NCI-H2029 (cell line): ENCODE measurements around the gene NTRK3.

Source experiments
- DNase-seq: peaks from one replicate; lab custom pipeline; 2025; lab: John Stamatoyannopoulos, UW

NTRK3 gene

DNA sequence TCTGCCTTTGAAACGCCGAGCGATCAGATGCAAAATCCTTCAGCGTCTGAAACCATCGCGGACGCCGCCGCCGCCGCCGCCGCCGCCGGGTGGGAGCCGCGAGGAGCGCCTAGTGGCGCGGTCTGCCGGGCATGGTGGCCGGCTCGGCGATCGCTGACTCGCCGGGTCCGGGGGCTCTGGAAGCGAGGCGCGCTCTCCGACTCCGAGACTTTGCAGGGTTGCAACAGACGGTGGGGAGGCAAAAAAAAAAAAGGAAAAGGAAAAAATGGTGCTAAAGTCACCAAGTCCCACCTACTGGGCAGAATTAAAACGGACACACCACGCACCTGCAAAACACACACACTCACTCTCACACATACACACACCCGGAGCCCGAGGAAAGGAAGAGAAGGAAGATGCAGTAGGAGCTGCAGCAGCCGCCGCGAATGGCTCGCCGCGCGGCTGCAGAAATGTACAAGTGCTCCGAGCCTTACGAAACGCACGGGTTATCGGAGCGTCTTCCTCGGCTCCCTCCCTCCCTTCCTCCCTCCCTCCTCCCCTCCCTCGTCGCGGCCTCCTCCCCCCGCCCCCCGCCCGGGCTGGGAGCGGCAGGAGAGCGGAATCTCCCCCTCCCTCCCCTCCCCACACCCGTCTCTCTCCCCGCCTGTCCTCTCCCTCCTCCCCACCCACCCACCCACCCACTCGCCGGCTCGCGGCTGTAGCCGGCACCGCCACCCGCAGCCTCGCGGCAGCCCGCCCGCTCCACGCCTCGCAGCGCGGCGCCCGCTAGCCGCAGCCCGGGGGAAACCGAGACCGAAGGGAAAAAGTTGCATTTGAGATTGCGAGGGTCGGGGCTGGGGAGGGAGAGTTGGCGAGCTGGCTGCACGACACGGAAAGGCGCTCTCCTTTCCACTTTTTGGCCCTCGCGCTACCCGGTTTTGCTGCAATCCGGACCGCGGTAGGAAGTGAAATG is at the start of gene NTRK3:
Gene NTRK3, minus strand, starts transcription at position 461 of the 952 bp plus-strand sequence. CDS start 586 bp downstream, outside the sequence.
- no peak for DNase-seq

DNA sequence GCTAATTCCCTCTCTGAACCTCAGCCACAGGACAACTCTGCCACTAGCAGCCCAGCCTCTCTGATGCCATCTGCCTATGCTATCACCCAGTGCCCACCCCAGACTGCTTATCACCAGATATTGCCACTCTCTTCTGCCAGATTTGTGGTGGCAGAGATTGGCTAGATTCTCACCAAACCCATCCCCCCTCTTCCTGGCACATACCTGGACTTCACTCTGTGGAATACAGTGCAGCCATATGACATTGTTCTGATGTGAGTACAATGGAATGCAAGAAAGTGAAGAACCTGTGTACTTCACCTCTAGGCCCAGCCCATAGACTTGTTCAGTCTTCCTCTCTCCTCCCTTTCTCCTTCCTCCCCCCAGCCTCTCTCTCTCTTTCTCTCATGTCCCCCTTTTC is 46.9 kb upstream of the NTRK3 start:
- no peak for DNase-seq

DNA sequence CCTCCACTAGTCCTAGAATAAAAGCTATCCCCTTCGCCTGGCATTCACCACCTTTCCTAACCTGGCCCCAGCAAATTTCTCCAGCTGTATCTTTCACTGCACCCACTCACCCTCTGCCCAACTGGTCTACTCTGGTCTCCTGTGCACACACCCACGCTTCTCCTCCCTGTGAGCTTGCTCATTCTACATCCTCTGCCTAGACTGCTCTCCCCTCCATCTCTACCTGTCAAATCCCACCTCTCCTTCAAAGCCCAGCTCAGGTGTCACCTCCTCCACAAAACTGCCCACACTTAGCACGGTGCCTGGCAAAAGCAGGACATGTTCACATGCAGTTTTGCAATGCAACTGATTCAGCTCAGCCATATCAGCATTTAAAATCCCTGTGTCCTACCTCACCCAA is 45.8 kb upstream of the NTRK3 start:
- no peak for DNase-seq

DNA sequence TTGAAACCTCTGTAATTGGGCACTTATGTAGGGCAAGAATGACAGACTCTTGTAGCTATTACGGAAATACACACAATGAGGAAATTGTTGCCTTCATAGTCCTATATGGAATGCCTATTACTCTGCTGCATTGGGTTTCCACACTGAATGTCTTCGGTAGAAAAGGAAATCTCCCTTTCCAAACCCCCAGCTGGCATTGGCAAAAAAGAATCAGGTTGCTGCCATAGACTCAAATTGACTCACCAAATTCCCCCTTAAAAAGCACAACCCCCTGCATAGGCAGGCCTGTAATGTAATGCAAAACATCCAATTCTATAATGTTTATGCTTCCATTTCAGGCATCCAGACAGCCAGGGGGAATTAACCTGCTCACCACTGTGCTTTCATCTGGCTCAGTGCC is 44.8 kb upstream of the NTRK3 start:
- DNase-seq: no peak

DNA sequence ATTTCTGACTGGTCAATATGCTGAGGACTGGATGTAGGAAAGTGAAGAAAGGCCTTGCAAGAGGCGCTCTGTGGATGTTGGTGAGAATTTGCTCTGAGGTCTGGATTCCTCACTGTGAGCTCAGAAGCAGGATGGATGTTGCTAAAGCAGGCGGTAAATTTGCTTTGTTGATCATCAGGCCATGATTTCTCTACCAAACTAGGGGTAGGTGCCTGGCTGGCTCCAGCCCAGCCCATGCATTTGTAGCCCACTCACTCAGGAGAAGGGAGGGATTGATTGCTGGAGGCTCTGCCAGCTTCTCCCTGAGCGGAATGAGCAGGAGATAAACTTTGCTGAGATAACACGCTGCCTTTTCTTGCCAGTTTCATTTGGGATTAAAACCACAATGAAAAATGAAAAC is 44.3 kb upstream of the NTRK3 start:
- no peak for DNase-seq

DNA sequence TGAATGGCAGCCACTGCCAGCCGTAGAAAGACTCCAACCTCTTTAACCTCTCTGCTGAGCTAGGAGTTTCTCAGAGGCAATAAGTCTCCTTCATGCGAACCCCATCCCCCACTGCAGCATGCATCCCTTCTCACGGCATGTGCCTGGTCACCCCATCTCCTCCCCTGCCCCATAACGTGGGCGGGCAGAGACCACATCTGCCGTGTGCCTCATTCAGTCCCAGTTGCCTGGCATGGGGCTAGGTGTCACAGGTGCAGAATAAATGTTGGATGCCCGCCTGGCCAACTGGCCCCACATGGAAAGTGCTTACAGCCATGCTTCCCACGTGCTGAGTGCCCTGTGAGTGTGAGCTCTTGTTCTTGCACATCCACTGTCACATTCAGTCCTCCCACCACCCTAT is 43.5 kb upstream of the NTRK3 start:
- DNase-seq: no peak

DNA sequence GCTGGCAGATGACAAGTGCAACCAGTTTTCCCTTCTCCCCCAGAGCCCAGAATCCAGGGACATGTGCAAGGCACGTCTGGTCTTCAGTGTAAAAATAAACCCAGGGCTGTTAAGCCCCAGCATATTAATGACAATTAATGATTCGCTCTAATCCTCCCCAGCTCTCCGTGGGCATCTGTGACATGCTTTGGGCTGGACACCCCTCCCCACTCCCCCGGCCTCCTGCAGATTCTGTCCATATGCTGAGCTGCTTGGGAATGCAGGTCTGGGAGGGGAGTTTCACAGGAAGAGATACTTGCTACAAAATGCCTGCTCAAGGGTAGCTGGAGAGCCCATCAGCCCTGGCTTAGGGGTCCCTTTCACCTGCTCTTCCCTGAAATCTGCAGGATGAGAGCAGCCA is 43.0 kb upstream of the NTRK3 start:
- no peak for DNase-seq

DNA sequence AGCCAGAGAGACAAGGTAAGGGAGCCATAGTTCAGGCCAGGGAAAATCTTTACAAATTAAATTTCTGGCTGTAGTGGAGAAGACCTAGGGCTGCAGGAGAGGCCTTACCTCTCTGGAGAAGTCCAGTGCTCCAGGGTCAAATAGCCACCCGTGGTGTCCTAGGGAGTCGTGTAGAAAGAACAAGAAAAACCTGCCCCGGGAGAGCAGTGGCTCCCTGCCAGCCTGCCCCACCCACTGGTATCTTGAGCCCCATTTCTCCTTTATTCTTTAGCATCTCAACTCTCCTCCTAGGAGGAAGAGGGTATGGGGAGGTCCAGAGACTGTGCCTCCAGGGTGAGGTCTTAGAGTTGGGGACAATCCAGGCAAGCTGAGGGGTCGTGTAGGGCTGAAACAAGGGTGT is 32.1 kb upstream of the NTRK3 start:
- no peak for DNase-seq

DNA sequence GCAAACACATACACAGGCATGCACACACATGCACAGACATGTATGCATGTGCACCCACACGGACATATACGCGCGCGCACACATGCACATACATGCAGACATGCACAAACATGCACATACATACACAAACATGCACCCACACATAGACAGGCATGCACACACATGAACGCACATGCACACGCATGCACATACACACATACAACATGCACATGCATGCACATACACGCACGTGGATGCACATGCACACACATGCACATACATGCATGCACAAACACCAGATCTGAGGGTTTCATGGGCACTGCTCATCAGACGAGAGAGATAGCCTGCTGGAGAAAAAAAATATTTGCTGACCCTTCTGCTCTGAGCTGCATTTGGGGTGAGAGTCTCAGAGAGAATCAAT is 31.7 kb upstream of the NTRK3 start:
- DNase-seq: no peak

DNA sequence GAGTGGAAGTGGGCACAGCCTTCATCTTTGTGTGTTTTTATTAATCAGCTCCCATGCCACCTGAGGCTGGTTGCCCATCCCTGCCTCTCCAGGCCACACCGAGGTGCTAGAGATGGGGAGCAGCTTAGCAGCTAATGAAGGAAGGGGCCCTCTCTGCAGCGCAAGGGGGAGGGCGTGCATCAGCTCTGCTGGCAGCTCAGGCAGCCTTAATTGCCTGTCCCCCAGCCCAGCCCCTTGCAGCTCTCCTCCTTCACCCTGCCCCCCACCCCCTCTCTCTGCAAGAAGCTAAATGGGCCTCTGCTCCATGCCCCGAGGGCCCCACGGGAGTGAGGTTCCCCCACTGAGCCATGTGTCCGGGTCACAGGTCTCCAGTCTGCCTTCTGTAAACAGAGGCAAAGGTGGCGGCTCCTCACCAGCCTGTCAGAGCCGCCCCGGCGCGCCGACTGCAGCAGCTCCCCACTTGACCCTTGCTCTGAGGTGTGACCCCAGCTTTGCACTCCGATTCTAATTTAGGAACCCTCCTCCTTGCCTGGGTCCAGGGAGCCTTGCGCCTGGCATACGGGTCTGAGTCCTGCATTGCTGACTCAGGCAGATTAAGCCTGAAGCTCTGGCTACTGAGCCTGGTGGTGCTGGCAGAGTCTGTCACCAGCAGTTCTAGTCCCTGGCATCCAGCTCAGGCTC is 27.9 kb upstream of the NTRK3 start:
- DNase-seq: no peak

DNA sequence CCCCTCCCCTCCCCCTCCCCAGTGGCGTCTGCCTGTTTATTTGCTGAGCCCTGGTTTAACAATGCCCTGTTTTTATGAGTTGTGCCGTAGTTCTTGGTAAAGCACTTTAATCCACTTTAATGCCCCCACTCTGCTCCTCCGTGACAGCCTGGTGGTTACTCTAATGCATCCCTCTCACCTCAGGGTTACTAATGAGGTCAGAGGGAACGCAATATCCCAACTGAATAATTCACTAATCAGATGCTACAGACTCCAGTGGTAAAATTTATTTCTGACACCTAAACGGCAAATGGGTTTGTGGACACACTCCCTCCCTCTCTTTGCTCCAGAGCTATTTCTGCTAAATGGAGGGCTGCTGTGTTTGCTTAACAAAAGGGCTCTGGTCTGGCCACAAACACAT is 26.1 kb upstream of the NTRK3 start:
- no peak for DNase-seq

DNA sequence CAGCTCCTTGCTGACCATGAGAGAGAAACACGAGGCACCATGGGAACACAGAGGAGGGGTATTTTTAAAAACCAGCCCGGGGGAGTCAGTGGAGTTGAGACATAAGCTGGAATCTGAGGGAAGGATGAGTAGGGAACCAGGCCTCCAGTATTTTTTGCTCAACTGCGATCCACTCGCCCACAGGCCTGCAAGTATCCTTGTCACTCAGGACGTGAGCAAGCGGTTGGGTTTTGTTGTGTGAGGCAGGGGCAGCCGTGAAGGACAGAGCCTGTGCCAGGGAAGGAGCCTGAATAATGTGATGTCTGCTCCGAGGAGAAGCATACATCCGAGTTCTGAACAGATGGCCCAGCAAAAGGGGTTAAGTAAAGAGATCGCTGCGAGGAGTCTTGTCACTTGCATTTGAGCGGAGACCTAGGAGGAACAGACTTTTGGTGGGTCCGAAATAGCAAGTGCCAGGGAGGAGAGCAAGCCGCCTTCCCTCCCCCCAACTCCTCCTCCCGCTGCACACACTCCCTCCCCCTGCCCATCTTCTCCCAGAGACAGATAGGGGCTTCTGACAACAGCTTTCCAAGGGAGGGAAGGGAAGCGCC is 20.4 kb upstream of the NTRK3 start:
- no peak for DNase-seq

DNA sequence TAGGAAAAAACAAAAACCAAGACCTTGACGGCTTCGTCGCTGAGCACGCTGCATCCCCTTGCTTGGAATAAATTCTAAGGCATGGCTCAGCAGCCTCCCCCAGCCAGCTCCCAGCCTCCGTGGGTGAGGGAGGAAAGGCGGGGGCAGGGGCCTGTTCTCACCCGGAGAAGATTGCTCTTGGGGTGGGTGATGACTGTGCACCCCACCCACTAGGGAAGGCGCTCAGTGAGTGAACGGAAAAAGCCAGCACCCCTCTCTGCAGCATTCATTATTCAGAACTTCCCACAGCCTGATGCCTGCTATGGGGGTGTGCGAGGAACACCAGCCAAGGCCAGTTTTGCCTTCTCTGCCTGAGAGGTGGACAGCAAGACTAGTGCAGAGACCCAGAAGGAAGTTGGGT is 19.3 kb upstream of the NTRK3 start:
- DNase-seq: no peak

DNA sequence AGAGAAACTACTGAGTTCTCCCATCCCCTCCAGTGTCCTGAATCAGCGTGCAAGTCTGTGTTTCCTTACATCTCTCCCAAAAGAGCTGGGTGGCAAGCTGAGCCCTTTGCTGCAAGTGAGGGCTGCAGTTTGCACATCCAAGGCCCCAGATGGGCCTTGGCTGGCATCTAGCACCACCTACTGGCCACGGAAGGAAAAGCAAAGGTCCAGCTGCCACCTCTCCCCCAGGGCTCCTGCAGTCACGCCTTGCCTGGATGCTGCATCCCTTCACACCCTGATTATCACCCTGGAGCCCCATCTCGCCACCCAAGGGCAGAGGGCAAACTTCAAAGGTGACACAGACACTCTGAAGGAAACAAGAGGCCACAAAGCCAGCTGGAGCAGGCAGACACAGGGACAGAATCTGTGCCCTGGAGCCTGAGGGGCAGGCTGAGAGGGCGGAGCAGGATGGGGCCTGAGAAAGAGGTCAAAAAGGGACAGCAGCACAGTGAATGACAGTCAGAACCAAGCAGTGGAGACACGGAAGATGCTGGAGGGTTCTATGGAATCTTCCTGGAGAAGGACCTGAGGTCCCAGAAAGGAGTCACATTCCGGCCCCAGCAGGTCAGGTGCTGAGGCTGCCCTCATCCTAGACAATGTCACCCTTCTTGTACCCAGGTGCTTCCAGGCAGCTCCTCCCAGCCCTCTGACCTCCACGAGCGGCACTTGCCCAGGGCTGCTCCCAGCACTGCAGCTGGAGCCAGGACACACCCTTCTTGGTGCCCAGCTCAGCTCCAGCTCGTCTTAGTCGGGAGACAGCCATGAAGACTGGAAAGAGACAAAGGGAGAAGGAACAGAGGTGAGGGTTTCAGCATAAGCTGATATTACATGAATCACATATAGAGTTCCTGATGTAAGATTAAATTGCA is 18.3 kb upstream of the NTRK3 start:
- no peak for DNase-seq

DNA sequence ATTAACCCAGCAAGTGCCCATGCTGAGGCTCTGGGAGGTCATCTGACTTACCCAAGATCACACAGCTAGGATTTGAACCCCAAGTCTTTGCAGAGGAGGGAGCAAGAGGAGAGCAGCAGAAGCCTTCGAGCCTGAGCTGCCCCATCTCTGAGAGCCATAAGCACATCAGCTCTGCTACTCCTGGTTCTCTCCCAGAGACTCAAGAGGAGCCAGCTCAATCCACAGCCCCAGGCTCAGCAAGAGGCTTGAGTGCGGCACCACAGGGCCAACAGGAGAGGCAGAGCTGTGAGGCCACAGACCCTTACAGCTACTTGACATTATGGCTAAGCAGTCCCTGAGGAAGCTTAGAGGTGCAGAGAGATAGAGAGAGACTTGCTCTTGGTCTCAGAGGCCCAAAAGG is 15.9 kb upstream of the NTRK3 start:
- DNase-seq: no peak

DNA sequence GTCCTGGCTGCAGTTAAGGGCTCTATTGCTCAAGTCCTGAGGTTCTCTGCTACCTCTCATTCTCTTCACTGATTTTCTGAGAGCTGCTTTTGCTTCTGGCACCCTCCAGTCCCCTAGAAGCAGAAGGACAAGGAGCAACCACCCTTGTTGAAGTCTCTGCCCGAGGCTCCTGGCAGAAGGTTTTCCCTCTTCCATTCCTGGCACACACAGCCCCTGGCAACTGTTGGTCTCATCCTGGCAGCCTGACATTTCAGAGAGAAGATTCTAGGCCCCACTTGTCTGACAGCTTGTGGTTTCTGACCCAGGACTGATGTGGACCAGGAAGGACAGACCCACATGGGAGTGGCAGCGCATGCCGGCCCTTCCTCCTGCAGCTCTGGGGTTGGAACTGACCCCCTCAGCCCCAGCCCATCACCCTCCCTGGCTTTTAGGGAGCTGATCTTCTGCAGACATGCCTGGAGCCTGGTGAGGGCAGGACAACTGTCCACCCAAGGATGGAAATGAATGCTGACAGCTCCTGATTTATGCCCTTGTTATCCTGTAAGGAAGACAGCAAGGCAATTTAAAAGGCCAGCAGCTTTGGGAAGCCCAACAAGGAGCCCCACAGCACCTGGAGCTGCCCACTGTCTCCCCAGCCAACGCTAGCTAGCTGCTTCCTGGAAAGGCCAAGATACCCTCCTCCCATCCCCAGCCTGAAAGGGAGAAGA is 13.0 kb upstream of the NTRK3 start:
- no peak for DNase-seq

DNA sequence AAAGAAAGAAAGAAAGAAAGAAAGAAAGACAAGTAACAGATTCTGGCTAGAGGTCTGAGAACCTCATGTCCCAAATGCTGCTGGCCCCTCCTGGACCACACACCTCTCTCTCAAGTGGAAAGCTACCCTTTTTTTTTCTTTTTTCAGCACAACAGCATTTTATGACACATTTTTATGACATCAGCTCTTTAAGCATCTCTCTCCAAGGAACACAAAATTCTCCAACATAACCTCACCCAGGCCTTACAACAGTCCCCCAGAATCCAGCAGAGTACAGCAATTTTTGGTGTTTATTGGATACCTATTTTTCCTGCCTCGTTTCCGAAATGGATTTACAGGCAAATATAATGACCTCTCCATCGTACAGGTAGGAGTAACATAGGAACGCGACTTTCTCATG is 11.2 kb upstream of the NTRK3 start:
- no peak for DNase-seq

DNA sequence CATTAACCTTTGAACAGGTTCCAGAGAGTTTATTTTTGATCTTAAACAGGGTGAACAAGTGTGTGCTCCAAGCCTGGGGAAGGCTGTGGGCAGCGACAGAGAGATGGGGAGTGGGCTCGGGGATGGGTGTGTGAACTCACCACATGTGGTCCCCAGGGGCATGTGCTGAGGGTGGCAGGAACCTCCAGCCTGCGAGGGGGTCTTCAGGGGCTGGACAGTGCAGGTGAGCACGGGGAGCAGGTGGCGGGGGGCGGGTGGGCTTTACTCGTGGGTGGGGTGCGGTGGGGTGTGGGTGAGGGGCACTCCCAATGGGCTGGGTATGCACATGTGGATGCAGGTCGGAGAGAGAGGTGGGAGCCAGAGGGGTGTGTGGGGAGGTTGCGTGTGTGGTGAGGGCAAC is 9.6 kb upstream of the NTRK3 start:
- DNase-seq: no peak

DNA sequence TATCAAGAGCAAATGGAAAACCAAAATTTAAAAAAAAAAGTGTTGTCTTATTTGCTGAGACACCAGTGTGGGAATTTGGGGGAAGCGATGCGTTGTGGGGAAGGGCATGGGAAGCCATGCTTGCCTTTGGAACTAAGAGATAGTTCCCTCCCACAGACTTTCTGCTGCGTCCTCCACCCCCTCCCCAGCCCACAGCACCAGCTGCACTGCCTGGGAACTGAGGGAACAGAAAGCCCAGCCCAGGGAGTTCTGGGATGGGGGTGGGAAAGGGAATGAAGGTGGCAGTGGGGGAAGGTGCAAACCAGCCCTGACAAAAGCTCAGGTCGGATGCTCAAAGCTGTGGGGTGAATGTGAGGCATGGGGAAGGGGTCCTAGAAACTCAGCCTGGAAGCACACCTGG is 8.1 kb upstream of the NTRK3 start:
- no peak for DNase-seq

DNA sequence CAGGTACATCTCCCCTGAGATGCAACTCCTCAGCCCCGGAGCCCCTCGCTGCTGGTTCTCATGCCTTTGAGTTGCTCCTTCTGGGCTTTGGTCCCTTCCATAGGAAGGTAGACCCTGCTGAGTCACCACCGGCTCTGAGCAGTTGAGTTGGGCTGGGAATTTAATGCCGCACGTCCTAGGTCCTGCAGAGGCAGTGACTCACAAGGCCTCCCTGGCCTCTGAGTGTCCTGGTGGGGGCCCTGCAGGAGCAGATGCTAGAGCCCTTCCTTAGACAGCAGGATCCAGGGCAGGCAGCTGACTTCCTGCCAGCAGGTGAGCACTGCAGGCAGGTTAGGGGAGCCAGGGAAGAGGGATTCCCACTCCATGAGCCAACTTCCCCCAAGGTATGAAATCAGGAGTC is 5.5 kb upstream of the NTRK3 start:
- DNase-seq: no peak

DNA sequence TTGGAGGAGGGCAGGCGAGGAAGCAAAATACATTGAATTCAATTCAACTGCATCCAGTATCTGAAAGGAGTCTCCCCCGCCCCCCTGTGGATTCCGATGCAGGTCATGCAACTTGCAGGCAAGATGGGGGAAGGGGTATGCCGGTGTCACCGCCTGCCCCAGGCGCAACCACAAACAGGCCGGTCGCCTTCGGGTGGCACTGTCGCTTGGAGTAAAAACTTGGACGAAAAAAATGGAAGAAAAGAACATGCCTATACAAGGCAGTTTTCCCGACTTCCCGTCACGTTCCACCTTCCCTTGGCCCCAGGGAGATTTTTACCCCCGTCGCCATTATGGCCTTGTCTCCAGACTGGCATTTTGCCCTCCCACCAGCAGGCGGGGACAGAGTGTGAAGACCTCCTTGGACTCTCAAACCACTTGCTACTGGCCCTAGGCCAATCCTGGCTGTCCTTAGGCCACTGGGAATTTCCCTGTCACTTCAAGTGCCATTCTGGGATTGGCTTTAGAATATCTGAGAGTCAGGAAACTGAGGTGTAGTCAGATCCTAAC is 1.6 kb upstream of the NTRK3 start:
- DNase-seq: peak; percentile 64
